ENCODE data around the gene XPR1.

The XPR1 gene

DNA sequence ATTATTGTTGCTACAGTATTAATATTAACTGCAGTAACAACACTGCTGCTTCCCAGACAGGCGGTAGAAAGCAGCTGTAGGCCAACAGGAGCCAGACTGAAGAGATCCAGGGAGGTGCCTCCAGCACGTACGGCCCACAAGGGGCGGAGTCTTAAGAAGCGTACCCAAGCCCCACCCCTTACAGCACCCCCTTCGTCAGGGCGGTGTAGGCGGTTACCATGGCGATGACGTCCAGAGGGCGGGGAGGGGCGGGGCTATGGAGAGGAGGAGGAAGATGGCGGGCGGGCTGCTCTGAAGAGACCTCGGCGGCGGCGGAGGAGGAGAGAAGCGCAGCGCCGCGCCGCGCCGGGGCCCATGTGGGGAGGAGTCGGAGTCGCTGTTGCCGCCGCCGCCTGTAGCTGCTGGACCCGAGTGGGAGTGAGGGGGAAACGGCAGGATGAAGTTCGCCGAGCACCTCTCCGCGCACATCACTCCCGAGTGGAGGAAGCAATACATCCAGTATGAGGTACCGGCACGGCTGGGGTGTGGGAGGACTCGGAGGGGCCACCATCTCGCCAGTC lies at the start of gene XPR1:
Gene XPR1, plus strand, starts transcription at position 257 of the 560 bp plus-strand sequence. Its CDS starts 180 bp downstream, at position 437.
- DNase-seq (ENCODE audit: low read depth in 1 of 2, low spot score in 1 of 2) = peak; percentile 98 to 99

GRCh38 chr1:180584869-180585268 lies 47.0 kb upstream of the XPR1 start:
- no peak for DNase-seq (ENCODE audit: low read depth in 1 of 2, low spot score in 1 of 2)

- no peak for DNase-seq (ENCODE audit: low read depth in 1 of 2, low spot score in 1 of 2)
These were observed 45.8 kb upstream of the XPR1 start for GRCh38 chr1:180585994-180586359.

GRCh38 chr1:180586671-180587155 lies 45.1 kb upstream of the XPR1 start:
- DNase-seq (ENCODE audit: low read depth in 1 of 2, low spot score in 1 of 2) = no peak

DNA sequence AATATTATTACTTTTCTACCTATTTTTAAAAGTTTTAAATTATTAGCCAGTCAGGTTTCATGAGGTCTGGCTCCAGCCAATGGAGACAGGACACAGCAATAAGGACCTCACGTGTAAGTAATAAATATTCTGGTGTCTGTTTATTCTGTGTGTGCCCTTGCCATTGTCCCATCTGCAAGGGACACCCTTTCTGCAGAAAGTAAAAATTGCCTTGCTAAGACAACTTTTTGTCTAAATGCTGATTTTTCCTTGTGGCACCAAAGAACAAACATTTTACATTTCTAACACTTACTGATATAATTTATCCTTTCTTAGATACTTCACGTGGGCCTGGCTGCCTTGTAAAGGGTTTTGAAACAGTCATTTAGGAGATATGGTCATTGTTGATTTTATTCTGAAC lies 43.7 kb upstream of the XPR1 start:
- DNase-seq (ENCODE audit: low read depth in 1 of 2, low spot score in 1 of 2) = no peak

- DNase-seq (ENCODE audit: low read depth in 1 of 2, low spot score in 1 of 2) = no peak
These were observed 40.9 kb upstream of the XPR1 start for GRCh38 chr1:180590889-180591288.

DNA sequence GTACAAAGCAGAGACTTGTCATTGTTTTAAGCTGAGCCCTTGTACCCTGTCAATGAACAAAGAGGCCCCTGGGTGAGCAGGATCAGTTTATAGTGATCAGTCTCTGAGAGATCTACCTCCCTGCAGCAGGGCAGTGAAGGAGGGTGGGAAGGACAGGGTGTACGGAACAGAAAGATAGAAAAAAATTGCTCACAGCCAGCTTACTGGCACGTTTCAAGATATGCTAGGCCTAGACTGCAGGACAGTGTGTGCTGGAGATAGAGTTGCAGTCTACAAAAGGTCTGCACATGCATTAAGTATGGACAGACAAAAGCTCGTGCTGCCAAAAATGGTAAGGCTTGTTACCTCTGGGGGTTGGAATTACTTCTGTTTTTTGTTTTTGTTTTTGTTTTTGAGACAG lies 38.4 kb upstream of the XPR1 start:
- no peak for DNase-seq (ENCODE audit: low read depth in 1 of 2, low spot score in 1 of 2)

GRCh38 chr1:180594723-180595122 lies 37.1 kb upstream of the XPR1 start:
- no peak for DNase-seq (ENCODE audit: low read depth in 1 of 2, low spot score in 1 of 2)

DNA sequence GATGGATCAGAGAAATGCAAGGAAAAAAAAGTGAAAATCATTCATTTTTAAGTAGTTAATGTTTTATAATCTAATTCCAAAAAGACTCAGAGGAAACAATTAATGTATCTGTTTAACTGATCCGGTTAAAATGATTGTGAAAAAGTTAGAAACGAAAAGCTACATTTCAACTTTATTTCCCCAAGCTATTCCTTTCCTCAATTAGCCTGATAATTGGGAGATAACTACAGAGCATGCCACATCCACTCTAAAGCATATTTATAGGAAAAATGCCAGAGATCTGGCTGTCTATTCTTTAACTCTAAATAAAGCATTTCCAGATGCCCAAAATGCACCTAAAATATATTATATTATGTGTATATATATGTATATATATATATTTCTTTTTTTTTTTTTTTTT lies 35.9 kb upstream of the XPR1 start:
- no peak for DNase-seq (ENCODE audit: low read depth in 1 of 2, low spot score in 1 of 2)

GRCh38 chr1:180597520-180597919 lies 34.3 kb upstream of the XPR1 start:
- no peak for DNase-seq (ENCODE audit: low read depth in 1 of 2, low spot score in 1 of 2)

- DNase-seq (ENCODE audit: low read depth in 1 of 2, low spot score in 1 of 2) = no peak
These were observed 33.4 kb upstream of the XPR1 start for GRCh38 chr1:180598333-180598974.

DNA sequence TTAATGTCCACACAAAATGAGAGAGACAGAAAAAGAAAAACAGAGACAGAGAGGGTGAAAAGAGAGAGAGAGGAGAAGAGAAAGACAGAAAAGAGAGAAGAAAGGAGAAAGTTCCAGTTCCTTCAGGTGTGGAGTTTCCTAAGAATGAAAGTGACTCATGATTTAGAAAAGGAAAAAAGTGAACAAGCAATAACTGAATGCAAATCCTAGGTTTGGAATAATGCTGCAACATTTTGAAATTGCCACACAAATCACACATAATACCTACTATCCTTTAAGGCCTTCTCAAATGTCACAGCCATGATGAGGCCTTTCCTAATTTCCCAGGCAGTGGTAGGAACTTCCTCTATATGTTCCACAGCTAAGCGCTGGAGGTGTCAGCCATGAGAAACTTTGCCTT lies 31.5 kb upstream of the XPR1 start:
- DNase-seq (ENCODE audit: low read depth in 1 of 2, low spot score in 1 of 2) = no peak

- no peak for DNase-seq (ENCODE audit: low read depth in 1 of 2, low spot score in 1 of 2)
These were observed 30.3 kb upstream of the XPR1 start for GRCh38 chr1:180601512-180601911.

DNA sequence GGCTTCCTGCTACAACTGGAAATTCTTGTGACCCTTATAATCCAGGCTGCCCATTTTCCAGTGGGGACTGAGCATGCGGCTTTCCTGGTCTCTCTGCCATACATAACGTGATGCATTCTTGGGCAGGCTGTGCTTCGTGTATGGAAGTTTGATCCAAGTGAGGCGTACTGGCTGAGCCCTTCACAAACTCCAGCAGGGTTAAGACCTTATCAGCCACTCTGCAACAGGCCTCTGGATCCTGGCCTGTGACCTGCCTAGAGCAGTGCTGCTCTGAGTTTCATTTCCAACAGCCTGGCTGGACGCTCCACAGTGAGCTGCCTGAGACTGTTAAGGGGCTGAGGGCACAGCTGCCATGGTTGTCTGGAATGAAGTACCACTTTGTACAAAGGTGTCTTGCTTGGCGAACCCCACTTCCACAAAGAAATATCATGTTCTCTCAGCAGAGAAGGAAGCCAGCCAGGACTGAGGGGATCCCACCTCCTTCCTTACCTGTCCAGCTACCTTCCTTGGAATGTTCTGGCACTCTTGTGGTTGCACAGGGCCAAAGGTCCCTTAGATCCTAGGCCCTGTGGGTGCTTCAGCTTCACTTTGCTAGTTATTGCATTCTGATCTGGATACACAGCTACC lies 28.5 kb upstream of the XPR1 start:
- no peak for DNase-seq (ENCODE audit: low read depth in 1 of 2, low spot score in 1 of 2)

DNA sequence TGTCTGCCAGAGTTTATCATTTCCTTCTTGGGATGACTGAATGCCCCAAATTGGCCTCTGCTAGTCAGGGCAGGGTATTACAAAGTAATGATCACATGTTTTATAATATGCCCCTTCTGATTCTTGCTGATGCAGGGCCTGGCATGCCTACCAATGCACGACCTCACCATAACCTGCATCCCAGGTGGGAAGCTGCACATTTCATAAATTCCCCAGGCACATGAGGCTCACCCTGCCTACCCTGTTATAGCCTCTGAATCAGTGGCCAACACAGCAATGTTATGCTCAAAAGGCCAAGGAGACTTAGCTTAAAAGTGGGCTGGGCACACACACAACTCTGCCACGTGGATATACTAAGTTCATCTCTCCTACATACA lies 28.0 kb upstream of the XPR1 start:
- DNase-seq (ENCODE audit: low read depth in 1 of 2, low spot score in 1 of 2) = no peak

GRCh38 chr1:180606155-180606554 lies 25.7 kb upstream of the XPR1 start:
- DNase-seq (ENCODE audit: low read depth in 1 of 2, low spot score in 1 of 2) = no peak

DNA sequence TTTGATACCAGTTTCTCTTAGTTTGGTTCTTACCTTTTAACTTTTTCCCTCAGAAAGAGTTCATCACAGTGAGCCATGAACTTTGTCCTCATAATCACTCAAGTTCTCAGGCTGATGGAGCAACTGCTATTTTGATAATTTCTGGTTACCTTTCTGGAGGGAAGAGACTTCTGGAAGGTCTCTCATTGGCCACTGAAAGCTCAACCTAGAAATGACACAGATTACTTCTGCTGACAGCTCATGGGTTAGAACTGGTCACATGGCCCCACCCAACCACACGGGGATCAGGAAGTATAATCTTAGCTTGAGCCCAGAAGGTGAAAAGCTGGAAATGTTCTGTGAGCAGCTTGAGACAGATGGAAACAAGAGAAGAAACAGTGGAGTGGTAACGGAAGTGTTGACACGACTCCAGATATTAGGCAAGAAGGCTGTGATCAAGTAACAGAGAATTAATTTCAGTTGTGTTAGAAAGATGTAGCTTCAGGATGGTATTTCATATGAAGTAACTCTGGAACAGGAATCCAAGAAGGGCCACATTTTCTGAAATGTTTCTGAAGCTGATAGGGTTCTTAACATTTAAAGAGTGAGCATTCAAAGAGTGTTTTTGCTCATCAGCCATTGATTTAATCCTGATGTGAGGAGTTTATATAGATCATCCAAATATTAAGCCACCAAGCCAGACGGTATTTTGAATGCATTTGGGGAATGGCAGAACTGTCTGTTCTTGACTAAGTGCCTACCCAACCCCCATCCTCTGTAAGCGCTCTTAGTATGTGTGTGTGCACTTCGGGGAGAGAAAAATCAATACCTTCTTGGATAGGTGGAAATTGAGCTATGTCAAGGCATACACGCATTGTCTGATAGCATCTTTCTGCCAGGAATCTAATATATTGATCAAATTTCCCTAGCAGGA lies 21.9 kb upstream of the XPR1 start:
- DNase-seq (ENCODE audit: low read depth in 1 of 2, low spot score in 1 of 2) = no peak

DNA sequence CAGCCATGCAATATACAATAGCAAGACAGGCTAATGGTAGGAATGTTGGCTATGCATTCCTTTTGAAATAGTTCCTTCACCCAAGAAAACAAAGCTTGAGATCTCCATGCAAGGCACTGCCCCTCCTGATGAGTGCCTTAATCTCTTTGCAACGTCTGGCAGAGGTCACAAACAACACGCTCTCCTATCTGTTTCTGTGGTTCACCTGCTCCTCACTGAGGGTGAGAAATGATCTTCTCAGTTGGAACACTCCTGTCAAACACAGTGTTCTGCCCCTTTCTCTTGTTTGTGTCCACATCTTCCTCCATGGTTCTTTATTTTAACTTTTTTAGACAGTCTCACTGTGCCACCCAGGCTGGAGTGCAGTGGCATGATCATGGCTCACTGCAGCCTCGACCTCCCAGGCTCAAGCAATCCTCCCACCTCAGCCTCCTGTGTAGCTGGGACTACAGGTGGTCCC lies 21.2 kb upstream of the XPR1 start:
- no peak for DNase-seq (ENCODE audit: low read depth in 1 of 2, low spot score in 1 of 2)

GRCh38 chr1:180611016-180611930 lies 20.5 kb upstream of the XPR1 start:
- no peak for DNase-seq (ENCODE audit: low read depth in 1 of 2, low spot score in 1 of 2)

DNA sequence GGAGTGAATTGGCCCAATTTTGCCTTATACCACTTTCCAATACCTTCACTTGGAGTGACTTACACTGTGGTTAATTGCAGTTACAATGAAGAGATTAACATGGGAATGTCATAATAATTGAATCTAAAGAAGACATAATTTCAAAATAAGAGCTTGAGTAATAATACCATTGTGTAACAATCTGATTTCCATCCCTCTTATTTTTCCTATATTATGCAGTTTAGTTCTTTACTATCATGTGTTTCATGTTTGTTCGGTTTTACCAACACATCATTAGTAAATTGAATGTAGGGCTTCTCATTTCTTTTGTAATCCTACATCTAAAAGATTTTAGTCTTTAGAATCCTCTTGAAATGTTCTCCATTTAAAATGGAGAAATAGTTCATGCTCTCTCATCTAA lies 19.2 kb upstream of the XPR1 start:
- no peak for DNase-seq (ENCODE audit: low read depth in 1 of 2, low spot score in 1 of 2)

DNA sequence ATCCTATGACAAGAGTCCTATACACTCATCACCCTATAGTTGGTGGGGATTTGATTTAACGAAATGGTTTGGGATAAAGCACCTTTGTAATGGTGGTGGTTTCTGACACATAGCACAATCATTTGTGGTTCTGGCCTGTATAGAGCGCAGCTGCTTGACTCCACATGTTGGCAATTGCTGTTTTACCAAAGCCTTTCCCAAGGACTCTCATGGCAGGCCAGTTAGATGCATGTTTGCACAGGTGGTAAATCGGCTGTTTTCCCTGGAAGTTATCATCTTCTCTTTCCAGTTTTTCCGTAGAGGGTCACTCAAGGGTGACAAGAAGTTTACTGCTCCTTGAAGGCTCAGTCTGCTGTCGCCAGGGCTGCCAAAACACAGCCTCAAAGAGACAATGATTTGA lies 17.1 kb upstream of the XPR1 start:
- DNase-seq (ENCODE audit: low read depth in 1 of 2, low spot score in 1 of 2) = no peak
